ENCODE measurements around the gene LAP3.

DNA sequence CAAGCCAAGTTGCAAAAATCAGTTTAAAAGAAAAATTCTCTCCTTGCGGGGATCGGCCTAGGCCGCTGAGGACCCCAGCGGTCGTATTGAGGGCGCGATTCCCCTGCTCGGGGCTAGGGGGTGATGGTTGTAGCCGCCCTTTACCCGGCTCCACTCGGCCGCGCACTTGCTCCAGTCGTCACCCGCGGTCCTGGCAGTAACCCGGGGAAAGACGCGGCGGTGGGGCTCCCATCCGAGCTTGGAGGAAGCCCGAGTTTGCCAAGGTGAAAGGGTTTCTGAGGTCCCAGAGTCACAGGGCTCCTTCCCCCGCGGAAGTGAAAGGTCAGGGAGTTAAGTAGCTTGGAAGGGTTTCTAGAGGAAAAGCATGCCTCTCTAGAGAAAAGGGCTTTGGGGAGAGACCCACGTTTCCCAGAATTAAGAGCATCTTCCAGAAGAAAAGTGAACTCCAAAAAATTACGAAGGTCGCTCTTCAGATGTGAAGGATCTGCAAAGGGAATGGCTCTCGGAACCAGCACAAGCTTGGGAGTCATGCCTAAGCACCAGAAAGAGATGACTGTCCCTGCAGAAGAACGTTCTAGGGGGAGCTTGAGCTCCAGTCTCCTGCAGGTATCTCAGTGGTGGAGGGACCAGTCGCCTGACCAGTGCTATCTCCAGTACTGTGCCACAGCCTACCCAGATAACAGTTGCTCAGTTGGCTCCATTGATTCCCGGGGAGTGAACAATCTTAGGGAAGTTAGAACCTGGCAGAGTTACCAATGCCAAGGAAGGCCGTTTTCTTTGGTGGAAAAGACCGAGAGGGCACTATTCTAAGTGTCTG is 875 bp downstream of the LAP3 start:
- peak; percentile 20 for TF ChIP-seq POLR2A (IDR thresholded peaks at IDR 0.05; ENCODE audit: low read length)
- TF ChIP-seq GATA1 (IDR thresholded peaks at IDR 0.05; ENCODE audit: low read depth, low read length): no peak

Data from erythroblast (primary cell).